HG03342 (cell line): ENCODE data around the gene PFDN4.

ENCODE experiments used
- ATAC-seq: cut with Tn5 transposase; IDR thresholded peaks from one replicate; pipeline ENCODE4 v1.9.1; 2021; ENCODE audit warnings: mild to moderate bottlenecking, moderate library complexity; ENCODE audit not compliant: unreplicated experiment

PFDN4 gene

GRCh38 chr20:54266844-54267243 lies 59.0 kb downstream of the PFDN4 start:
- ATAC-seq = no peak

- ATAC-seq = no peak
Observed at GRCh38 chr20:54267483-54268003, 59.7 kb downstream of the PFDN4 start.

DNA sequence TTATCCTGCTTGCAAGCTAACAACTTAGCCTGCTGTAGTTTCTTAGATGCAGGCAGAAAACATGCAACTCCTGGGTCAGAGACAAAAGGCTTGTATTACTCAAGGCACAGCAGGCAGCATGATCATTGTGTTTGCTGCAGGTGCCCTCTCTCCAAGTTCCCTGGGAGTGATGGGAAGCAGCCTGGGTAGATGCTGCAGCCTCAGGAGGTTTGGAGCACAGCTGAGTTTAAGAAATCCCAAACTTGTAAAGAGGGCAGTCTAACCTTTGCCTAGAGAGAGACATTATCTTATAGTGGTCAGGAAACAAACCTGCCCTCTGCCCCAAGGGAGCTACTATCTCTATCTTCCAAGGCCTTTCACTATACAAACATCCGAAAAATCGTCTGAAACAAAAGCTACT lies 61.1 kb downstream of the PFDN4 start:
- ATAC-seq = no peak
